HG02763 (cell line): ENCODE measurements around the gene TEDC2.

Source experiments
- ATAC-seq: cut with Tn5 transposase; IDR thresholded peaks from one replicate; pipeline ENCODE4 v1.9.1; 2021; ENCODE audit warnings: mild to moderate bottlenecking, moderate library complexity; ENCODE audit not compliant: unreplicated experiment

The TEDC2 gene

GRCh38 chr16:2465653-2466415, 5.9 kb downstream of the TEDC2 start:
- ATAC-seq: no peak

- ATAC-seq: no peak
These were observed 7.0 kb downstream of the TEDC2 start for GRCh38 chr16:2466667-2467527.

GRCh38 chr16:2467528-2468232, 7.8 kb downstream of the TEDC2 start:
- no peak for ATAC-seq

DNA sequence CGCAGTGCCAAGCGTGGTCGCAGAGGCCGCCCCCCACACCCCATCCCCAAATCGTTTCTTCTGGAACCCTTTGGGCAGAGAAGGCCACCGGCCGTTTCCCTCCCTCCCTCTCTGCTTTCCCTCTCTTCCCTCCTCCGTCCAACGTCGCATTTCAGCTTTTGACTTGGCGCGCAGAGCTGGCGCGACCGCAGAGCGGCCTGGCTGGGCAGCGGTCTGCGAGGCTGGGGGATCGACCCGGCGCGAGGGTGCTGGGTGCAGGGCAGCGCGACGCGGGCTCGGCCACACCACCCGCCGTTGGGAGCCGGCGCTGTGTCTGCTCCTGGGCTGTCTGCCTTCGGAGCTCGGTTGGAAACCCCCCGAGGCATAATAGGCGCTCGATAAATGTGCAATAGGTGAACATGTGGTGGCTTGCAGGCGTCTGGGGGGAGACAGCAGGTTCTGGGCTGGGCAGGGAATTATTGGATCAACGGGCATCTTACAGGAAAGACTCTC, 8.4 kb downstream of the TEDC2 start:
- ATAC-seq: no peak

- no peak for ATAC-seq
These were observed 9.0 kb downstream of the TEDC2 start for GRCh38 chr16:2468725-2469398.

- no peak for ATAC-seq
These were observed 9.7 kb downstream of the TEDC2 start for GRCh38 chr16:2469399-2470233.

DNA sequence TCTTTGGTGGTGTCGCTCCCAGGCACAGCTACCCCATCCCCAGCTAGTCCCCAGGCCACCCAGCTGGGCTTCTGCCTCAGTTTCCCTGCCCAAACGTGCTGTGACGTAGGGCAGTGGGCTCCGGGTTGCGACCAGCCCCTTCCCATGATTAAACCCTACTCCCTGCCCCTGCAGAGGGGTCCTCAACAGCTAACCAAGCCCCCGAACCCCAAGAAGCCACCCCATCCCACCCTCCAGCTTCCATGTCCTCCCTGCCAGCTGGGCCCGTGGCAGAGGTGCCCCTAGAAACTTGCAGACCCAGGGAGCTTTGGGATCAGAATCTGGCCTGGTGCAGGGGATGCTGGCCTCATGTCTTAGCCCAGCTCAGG, 10.3 kb downstream of the TEDC2 start:
- no peak for ATAC-seq

- ATAC-seq: no peak
These were observed 10.7 kb downstream of the TEDC2 start for GRCh38 chr16:2470603-2471015.

DNA sequence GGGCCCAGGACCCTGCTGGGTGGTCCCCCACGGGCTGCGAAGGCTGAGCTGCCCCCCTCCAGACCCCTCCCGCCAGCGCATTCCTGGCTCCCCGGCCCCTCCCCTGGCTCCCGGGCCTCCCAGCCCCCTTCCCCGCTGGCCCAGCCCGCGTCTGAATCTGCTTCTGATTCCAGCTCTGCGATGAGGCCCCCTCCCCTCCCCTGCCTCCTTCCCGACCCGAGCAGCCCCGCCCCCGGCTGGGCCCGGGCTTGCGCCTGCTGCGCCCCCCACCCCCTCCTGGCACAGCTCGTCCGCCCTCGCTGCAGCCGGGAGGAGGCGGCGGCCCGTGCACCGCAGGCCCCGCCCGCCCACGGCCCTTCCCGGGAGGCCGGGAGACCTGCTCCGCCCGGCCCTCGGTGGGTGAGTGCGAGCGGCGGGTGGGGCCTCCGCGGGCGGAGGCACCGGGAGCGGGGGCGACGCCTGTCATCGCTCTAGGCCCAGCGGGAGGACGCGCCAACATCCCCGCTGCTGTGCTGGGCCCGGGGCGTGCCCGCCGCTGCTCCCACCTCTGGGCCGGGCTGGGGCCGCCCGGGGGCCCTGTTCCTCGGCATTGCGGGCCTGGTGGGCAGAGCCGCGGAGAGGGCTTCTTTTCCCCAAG, 11.2 kb downstream of the TEDC2 start, which contains the start of gene NTN3:
Gene NTN3 (plus strand): TSS at position 282 of the 637 bp plus-strand sequence. CDS start 405 bp downstream, outside the sequence.
- no peak for ATAC-seq

DNA sequence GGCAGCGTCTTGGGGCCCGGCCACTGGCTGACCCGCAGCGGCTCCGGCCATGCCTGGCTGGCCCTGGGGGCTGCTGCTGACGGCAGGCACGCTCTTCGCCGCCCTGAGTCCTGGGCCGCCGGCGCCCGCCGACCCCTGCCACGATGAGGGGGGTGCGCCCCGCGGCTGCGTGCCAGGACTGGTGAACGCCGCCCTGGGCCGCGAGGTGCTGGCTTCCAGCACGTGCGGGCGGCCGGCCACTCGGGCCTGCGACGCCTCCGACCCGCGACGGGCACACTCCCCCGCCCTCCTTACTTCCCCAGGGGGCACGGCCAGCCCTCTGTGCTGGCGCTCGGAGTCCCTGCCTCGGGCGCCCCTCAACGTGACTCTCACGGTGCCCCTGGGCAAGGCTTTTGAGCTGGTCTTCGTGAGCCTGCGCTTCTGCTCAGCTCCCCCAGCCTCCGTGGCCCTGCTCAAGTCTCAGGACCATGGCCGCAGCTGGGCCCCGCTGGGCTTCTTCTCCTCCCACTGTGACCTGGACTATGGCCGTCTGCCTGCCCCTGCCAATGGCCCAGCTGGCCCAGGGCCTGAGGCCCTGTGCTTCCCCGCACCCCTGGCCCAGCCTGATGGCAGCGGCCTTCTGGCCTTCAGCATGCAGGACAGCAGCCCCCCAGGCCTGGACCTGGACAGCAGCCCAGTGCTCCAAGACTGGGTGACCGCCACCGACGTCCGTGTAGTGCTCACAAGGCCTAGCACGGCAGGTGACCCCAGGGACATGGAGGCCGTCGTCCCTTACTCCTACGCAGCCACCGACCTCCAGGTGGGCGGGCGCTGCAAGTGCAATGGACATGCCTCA, 12.0 kb downstream of the TEDC2 start:
- ATAC-seq: no peak

GRCh38 chr16:2472488-2472864, 12.6 kb downstream of the TEDC2 start:
- ATAC-seq: no peak

- no peak for ATAC-seq
These were observed 13.1 kb downstream of the TEDC2 start for GRCh38 chr16:2472885-2473445.

DNA sequence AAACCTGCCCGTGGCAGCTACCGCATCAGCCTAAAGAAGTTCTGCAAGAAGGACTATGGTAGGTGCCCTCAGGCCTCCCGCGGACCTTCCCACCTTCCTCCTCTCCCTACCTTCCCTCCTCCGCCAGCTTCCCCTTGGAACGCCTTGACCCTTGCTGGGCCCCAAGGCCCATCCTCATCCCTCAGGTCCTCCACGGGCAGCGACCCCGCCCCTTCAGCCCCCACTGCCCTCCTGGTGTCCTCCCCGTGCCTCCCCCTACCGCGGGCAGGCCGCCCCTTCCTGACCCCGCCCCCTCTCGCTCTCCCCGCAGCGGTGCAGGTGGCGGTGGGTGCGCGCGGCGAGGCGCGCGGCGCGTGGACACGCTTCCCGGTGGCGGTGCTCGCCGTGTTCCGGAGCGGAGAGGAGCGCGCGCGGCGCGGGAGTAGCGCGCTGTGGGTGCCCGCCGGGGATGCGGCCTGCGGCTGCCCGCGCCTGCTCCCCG, 13.6 kb downstream of the TEDC2 start:
- no peak for ATAC-seq

- peak; percentile 26 for ATAC-seq
These were observed 14.3 kb downstream of the TEDC2 start for GRCh38 chr16:2473999-2474876.

GRCh38 chr16:2474877-2475412, 15.0 kb downstream of the TEDC2 start, which contains the start of gene TBC1D24:
TBC1D24 (plus strand) TSS chr16:2475127; CDS start chr16:2496149, 21,022 bp downstream.
- peak; percentile 64 for ATAC-seq
